Prostate gland (tissue), 2 donors: ENCODE results near the gene COP1.

ENCODE experiments used
- POLR2A ChIP-seq: fragments of 450-650 bp; IDR thresholded peaks from one replicate; pipeline ENCODE4 v1.6.1; 2016; ENCODE audit warnings: antibody characterized with exemption, mild to moderate bottlenecking
- POLR2AphosphoS5 ChIP-seq: sonication (generic); formaldehyde crosslinking; IDR thresholded peaks from one replicate; pipeline ENCODE4 v1.6.1; 2017; ENCODE audit warnings: antibody characterized with exemption
- TF ChIP-seq, protein P1 (sequence below), 4 experiments: fragments of 200-600 bp in 2 of 4; fragments of 450-650 bp in 2 of 4; sonication (generic) in 2 of 4; IDR thresholded peaks; 1 replicate in 3 of 4; 2 replicates in 1 of 4; pipeline ENCODE4 v1.5.1; 2016 to 2019; ENCODE audit warnings: antibody characterized with exemption in 4 of 4, mild to moderate bottlenecking in 2 of 4, moderate library complexity in 2 of 4

DNA sequence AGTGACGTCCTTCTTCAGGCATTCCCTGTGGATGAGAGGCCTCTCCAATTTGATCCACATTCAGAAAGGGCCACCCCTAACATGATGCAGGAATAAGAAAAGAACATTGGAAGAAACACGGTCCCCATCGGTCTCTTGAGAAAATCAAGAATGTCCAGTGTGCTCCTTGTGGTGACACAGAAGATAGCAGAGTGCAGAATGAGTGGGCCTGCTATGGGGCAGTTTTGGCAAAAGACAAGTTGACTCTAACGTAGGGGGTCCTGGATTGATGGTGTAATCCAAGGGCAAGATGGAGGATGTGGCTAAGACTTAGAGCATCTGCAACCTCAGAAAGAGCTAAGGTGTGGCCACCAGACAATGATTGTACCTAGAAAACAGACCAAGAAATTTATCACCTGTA is 45.1 kb upstream of the COP1 start:
- TF ChIP-seq, protein P1, sequence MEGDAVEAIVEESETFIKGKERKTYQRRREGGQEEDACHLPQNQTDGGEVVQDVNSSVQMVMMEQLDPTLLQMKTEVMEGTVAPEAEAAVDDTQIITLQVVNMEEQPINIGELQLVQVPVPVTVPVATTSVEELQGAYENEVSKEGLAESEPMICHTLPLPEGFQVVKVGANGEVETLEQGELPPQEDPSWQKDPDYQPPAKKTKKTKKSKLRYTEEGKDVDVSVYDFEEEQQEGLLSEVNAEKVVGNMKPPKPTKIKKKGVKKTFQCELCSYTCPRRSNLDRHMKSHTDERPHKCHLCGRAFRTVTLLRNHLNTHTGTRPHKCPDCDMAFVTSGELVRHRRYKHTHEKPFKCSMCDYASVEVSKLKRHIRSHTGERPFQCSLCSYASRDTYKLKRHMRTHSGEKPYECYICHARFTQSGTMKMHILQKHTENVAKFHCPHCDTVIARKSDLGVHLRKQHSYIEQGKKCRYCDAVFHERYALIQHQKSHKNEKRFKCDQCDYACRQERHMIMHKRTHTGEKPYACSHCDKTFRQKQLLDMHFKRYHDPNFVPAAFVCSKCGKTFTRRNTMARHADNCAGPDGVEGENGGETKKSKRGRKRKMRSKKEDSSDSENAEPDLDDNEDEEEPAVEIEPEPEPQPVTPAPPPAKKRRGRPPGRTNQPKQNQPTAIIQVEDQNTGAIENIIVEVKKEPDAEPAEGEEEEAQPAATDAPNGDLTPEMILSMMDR (IDR thresholded peaks at IDR 0.05): no peak
- TF ChIP-seq POLR2AphosphoS5: no peak
- TF ChIP-seq POLR2A: no peak
